HFFc6 (cell line): ENCODE results near the gene EPB41L3. TPM values are rescaled to one million over a fixed set of nuclear protein-coding genes. Genes with fewer than 3 reads are reported as not detected.
"Not testable (repeated sequence)": the region's sequence is repeated elsewhere in the genome, so short reads cannot be mapped to it uniquely, and the experiment has no call there.

Experiments used
- DNase-seq: peaks from one replicate; pipeline ENCODE4 v3.0.0-alpha.2; 2018
- H3K27ac Mint-ChIP-seq: 2 replicates; pipeline ENCODE4 v1.8.0; 2020; ENCODE audit warnings: mild to moderate bottlenecking, mixed read lengths
- H3K27me3 Mint-ChIP-seq: 2 replicates; pipeline ENCODE4 v1.8.0; 2021; ENCODE audit warnings: mild to moderate bottlenecking, moderate library complexity, mixed read lengths; ENCODE audit not compliant: insufficient read depth
- H3K36me3 Mint-ChIP-seq: 2 replicates; pipeline ENCODE4 v1.8.0; 2021; ENCODE audit warnings: low read depth, mixed read lengths
- H3K4me1 Mint-ChIP-seq: 2 replicates; pipeline ENCODE4 v1.8.0; 2020; ENCODE audit warnings: low read depth, mixed read lengths
- H3K4me3 Mint-ChIP-seq: 2 replicates; pipeline ENCODE4 v1.8.0; 2020; ENCODE audit warnings: mild to moderate bottlenecking, moderate library complexity, mixed read lengths
- H3K9me3 Mint-ChIP-seq: 2 replicates; pipeline ENCODE4 v1.8.0; 2020; ENCODE audit warnings: mild to moderate bottlenecking, mixed read lengths
- CTCF ChIP-seq: fragments of 200-600 bp; sonication (generic); IDR thresholded peaks from 2 replicates; pipeline ENCODE4 v1.5.0; 2021; ENCODE audit warnings: antibody characterized with exemption, mild to moderate bottlenecking
- total RNA-seq, 6 experiments: library from RNA; stranded (reverse); fragmentation: NEBNext Ultra II Directional; extraction: Animal tissue kit (Norgen Biotek cat#: 25700); gene quantifications; 2 replicates in 1 of 6; 3 replicates in 5 of 6; pipeline ENCODE4 v1.2.3, GENCODE V29; 2021

The EPB41L3 gene
- total RNA-seq, 6 experiments from 2014 or later: 1.3 to 17.0 (median 1.8) TPM

DNA sequence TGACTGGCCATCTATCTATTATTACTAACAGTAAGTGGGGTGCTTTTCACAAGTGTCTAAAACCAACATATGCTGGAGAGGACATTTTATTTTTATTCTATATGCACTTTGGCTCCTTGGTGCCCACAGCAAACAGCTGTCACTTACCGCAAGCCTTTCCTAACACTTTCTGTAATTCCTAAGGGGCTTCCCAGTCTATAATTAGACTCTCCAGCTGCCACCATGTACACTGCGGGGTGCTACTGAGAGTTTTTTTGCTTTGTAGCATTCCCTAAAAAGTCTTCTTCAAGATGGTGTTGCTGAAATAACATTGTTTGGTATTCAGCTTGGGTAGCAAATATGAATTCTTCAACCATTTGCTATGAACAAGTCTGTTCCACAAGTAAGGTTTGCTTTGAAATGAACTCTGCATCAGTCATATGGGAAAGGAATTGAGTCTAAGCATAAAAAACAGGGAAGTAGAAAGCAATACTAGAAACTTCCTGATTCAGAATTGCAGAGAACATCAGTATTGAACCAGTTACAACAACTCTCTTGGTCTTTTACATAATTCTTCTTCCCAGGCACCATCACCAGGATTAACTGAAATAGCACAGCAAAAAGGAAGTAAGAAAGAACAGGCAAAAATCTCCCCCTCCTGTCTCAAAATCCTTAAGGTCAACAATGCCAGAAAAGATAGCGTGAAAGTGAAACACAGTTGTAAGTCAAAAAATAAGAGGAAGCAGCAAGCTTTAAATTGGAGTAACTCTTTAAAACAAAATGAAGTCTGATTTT, 28.6 kb downstream of the EPB41L3 start:
- Mint-ChIP-seq H3K27ac (no peak overlapping the region), H3K27me3 (no peaks in the 10 kb centered on the region; the same call in 1 of the 2 replicates), H3K4me1 (no peaks in the 10 kb centered on the region; the same call in 1 of the 2 replicates), H3K36me3 (peaks cover 12% of the 10 kb centered on the region; the same call in 1 of the 2 replicates), H3K4me3 (no peak overlapping the region), H3K9me3 (peaks cover 35% of the 10 kb centered on the region)
- TF ChIP-seq CTCF: no peak
- DNase-seq: no peak

- peaks cover 30% of the 10 kb centered on the region for H3K9me3 Mint-ChIP-seq
- no peak overlapping the region for H3K4me3 Mint-ChIP-seq
- no peak overlapping the region for H3K27ac Mint-ChIP-seq
- H3K4me1 Mint-ChIP-seq: no peaks in the 10 kb centered on the region; the same call in 1 of the 2 replicates
- H3K27me3 Mint-ChIP-seq: no peaks in the 10 kb centered on the region; the same call in 1 of the 2 replicates
- H3K36me3 Mint-ChIP-seq: peaks cover 12% of the 10 kb centered on the region; the same call in 1 of the 2 replicates
- DNase-seq: no peak
- TF ChIP-seq CTCF: no peak
Observed at GRCh38 chr18:5513947-5514346, 29.9 kb downstream of the EPB41L3 start.

- no peaks in the 10 kb centered on the region; the same call in 1 of the 2 replicates for H3K27me3 Mint-ChIP-seq
- DNase-seq: no peak
- no peak overlapping the region for H3K4me3 Mint-ChIP-seq
- H3K36me3 Mint-ChIP-seq: no peaks in the 10 kb centered on the region
- TF ChIP-seq CTCF: no peak
- H3K27ac Mint-ChIP-seq: no peak overlapping the region
- no peaks in the 10 kb centered on the region; the same call in 1 of the 2 replicates for H3K4me1 Mint-ChIP-seq
- peaks cover 20% of the 10 kb centered on the region for H3K9me3 Mint-ChIP-seq
Observed at GRCh38 chr18:5512176-5512575, 31.6 kb downstream of the EPB41L3 start.

- H3K27me3 Mint-ChIP-seq, H3K4me1 Mint-ChIP-seq, H3K27ac Mint-ChIP-seq, DNase-seq, H3K4me3 Mint-ChIP-seq, H3K36me3 Mint-ChIP-seq: not testable (repeated sequence)
- peaks cover 16% of the 10 kb centered on the region for H3K9me3 Mint-ChIP-seq
Observed at GRCh38 chr18:5511541-5511940, 32.3 kb downstream of the EPB41L3 start.

- Mint-ChIP-seq H3K27me3 (no peaks in the 10 kb centered on the region; the same call in 1 of the 2 replicates), H3K4me1 (no peaks in the 10 kb centered on the region; the same call in 1 of the 2 replicates), H3K27ac (no peak overlapping the region), H3K36me3 (no peaks in the 10 kb centered on the region; the same call in 1 of the 2 replicates), H3K9me3 (peaks cover 22% of the 10 kb centered on the region), H3K4me3 (no peak overlapping the region)
- DNase-seq: no peak
- TF ChIP-seq CTCF: no peak
Observed at GRCh38 chr18:5510135-5510846, 33.5 kb downstream of the EPB41L3 start.

DNA sequence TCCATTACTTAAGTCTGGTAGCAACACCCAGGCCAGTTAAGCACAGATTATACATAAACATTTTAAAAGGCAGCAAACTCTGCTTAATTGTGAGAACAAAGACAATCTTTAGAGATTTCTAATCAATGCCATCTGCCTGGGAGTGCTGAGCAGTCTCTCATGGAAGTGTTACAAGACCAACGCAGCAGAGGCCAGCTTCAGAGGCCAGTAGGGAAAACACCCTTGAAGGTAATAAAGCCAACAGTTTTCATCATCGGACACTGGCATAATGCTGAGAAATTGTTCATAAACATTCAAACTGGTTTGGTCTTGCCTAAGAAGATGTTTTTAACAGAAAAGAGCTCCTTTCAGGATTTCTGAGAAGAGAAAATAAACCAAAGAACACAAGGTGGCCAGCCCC, 35.0 kb downstream of the EPB41L3 start:
- Mint-ChIP-seq H3K4me1 (no peaks in the 10 kb centered on the region; the same call in 1 of the 2 replicates), H3K4me3 (no peak overlapping the region), H3K27me3 (no peaks in the 10 kb centered on the region; the same call in 1 of the 2 replicates), H3K36me3 (no peaks in the 10 kb centered on the region; the same call in 1 of the 2 replicates), H3K9me3 (peaks cover 29% of the 10 kb centered on the region), H3K27ac (no peak overlapping the region)
- TF ChIP-seq CTCF: no peak
- no peak for DNase-seq
